Muscle of arm (tissue), 12 donors: ENCODE measurements around the gene EFEMP2. TPM values are rescaled to one million over a fixed set of nuclear protein-coding genes. Genes with fewer than 3 reads are reported as not detected.

ENCODE experiments used
- DNase-seq: peaks from one replicate; pipeline ENCODE4 v3.0.0-alpha.2; 2013
- polyA plus RNA-seq, 12 donors: library from polyadenylated mRNA; unstranded; fragments of 120-200 nt; gene quantifications; one replicate each; pipeline ENCODE4 v1.2.1, GENCODE V29; 2013; ENCODE audit not compliant: insufficient read length in 12 of 12

The EFEMP2 gene
- polyA plus RNA-seq, 12 donors = 72.0 to 155 (median 92.2) TPM; not detected in 1

DNA sequence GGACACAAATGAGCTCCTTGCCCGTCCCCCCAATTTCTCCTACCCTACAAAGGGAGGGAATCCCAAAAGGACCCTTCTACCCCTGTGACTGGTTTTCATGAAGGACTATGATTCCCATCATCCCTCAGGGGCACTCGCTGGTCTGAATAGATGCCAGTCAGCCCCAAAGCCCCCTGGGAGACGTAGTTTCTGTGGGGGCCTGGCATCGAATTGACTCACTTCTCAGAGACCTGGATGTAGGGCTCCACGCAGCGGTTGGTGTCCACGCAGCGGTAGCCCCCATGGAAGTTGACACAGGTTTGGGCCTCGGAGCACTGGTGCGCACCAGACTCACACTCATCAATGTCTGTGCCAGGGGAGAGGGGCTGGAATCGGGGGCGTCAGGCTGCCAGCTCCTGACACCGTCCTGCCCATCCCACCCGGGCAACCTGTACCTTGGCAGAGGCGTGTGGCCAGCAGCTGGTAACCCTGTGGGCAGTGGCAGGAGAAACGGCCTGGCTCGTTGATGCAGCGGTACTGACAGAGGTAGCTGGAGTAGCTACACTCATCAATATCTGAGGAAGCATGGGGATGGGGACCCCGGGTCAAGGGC, 4.4 kb downstream of the EFEMP2 start:
- DNase-seq = no peak

DNA sequence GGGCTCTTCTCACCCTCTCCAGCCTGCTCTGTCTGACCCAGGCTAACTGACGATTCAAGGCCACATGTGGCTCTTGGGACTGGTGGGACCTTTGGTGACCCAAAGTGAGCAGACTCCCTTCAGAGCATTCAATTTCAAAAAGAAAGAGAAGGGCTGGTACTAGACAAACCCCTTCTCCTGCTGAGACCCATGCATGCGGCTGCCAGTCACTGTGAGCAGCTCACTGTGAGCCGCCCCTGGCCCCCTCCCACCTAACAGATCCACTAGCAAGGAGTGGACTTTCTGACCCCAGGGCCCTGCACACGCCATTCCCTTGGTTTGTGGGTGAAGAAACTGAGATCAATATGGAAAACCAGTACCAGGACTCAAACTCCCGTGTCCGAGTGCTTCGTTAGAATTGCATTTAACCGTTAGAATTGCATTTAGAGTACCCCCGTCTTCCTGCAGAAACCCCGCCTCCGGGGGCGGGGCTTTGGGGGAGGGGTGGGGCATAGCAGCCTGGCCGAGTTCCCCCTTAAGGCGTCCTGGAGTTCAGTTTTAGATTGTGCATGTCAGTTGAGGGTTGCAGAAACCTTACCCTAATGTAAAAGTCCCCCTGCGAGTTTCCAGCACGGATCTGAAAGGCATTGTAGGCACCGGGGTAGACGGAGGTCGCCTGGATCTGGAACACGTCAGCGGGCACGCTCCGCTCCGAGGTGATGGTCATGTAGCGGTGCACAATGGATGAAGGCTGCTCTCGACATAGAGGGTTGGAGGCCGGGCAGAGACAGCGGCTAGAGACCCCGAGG, 5.1 kb downstream of the EFEMP2 start:
- DNase-seq = no peak

DNA sequence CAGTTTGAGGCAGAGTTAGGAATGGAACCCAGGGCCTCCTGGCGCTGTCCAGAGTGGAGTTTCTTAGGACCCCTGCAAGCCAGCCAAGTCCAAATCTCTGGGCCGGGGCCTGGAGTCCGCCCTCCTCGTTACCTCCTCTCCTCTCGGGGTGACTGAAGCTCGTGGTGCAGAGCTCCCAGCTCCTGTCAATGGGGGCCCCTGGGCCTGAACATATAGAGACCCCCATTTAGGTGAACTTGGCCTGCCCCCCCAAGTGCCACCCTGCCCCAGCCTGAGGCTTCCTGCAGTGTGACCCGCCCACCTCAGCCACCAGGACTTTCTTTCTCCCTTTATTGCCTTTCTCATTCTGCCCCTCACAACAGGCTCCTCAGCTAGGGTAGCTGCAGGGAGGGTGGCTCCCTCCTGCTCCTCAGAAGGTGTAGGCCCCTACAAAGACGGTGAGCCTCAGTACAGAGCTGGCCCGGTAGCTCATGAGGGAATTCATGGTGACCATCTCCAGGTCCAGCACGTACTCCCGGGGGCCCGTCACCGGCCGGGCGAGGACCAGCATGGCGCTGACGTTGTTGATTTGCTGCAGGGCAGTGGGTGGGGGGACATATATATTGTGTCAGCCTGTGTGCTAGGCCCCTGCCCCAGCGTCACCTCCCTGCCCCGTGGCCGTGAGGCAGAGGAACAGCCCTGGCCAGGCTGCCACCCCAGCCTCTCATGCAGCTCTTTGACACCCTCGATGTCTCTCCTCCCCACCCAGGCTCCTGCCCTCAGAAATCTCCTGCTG, 5.9 kb downstream of the EFEMP2 start:
- no peak for DNase-seq

DNA sequence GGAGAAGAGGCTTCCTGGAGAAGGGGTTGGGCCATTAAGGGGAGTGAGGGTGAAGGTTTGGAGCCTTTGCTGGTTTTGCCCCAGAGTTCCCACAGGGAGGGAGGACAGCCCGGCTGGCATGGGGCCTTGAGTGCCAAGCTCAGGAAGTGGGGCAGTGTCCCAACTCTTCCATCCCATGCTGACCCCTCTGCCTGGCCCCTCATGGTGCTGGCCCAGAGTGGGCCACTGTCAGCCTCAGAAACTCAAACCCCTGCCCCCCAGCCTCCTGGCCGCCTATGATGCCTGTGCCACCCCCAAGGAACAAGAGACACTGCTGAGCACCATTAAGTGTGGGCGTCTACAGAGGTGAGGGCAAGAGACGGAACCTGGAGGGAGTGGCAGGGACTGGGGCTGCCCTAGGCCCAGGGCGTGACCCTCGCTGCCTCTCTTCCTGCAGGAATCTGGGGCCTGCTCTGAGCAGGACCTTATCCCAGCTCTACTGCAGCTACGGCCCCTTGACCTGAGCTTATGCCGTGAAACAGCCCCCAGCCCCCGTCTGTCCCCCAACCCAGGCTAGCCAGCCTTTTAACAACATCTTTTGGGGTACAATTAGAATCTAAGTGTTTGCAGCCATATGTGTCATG, 6.9 kb downstream of the EFEMP2 start:
- DNase-seq = no peak

DNA sequence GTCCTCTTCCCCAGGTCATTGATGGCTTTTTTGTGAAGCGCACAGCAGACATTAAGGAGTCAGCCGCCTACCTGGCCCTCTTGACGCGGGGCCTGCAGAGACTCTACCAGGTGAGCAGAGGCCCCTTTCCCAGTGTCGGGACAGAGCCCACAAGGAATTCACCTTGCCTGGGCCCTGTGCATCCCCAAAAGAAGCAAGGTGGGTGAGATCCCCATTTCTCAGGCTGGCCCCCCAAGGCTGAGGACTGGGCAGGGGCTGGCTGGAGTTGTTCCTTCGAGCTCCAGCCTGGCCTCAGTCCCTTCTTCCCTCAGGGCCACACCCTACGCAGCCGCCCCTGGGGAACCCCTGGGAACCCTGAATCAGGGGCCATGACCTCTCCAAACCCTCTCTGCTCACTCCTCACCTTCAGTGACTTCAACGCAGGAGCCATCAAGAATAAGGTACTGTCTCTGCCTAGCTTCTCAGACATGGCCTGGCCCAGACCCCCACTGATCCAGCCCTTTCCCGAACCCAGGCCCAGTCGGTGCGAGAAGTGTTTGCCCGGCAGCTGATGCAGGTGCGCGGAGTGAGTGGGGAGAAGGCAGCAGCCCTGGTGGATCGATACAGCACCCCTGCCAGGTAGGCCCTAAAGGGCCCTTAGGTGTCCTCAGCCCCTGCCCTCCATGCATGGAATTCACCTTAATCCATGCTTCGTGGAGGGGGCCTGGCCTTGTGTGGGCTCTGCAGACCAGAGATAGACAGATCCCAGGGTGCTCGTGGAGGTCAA, 7.7 kb downstream of the EFEMP2 start:
- no peak for DNase-seq

DNA sequence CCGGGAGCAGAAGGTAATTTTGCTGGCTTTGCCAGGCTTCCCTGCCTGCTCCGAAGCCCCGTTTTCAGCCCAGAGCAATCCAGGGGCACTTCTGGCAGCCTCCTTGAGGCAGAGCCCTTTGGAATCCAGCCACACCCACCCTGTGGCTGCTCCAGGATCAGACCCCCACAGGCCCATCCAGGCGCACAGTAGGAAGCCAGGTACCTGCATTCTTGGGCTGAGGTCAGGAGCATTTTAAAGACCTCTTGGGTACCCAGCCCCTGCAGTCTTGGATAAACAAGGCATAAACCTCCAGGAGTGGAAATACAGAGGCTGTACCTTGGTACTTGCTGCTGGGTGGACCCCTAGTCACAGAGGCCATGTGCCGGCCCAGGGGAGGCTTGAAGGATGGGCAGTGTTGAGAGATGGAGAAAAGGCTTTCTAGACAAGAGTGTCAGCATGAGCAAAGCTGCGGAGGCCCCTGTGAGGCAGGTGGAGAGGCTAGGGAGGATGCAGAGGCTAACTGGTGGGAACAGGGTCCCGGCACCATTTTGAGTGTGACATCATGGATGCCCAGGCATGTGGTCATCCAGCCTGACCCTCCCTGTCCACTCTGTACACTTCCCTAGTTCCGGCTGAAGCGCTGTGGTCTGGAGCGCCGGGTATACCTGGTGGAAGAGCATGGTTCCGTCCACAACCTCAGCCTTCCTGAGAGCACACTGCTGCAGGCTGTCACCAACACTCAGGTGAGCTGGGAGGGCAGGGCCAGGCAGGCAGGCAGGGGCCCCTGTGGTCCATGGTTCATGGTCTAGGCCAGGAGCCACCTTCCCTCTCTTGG, 8.5 kb downstream of the EFEMP2 start:
- no peak for DNase-seq

DNA sequence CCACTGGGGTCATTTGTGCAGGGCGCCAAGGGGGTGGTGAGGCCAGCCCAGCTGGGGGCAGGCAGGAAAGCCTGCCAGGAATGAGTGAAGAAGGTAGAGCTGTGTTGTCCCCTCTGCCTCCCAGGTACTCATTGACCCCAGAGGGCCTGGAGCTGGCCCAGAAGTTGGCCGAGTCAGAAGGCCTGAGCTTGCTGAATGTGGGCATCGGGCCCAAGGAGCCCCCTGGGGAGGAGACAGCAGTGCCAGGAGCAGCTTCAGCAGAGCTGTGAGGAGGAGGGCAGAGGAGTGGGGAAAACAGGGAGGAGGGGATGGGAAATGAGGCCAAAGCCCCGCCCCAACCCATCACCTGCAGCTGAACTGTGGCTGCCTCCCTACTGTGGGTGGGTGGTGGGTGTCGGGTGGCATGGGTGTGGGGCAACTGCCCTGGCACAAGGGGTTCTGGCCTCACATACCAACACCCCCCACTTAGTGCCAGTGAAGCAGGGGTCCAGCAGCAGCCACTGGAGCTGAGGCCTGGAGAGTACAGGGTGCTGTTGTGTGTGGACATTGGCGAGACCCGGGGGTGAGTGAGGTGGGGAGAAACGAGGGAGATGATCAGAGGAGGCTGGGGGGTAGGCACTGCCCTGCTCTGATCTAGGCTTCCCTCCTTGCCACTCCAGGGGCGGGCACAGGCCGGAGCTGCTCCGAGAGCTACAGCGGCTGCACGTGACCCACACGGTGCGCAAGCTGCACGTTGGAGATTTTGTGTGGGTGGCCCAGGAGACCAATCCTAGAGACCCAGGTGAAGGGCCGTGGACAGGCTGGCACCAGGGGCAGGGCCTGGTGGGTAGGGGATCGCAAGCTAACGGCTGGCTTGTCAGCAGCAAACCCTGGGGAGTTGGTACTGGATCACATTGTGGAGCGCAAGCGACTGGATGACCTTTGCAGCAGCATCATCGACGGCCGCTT, 9.4 kb downstream of the EFEMP2 start:
- no peak for DNase-seq

DNA sequence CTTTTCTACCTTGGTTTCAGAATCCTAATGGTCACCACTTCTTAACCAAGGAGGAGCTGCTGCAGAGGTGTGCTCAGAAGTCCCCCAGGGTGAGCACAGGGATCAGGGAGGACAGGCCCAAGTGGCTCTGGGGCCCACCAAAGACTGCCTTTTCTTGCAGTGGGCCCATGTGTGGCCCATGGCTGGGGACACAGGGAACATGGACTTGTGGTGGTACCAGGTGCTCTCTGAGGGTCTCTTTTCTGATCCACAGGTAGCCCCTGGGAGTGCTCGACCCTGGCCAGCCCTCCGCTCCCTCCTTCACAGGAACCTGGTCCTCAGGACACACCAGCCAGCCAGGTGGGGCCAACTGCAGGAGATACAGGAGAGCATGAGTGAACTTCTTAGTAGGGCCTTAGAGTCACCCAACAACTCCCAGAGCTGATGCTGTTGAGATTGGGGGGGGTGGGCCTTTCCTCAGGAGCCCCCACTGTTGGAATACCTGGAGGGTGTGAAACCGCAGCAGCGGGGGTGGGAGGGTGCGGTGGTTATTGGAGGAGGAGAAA, 10.3 kb downstream of the EFEMP2 start:
- no peak for DNase-seq

DNA sequence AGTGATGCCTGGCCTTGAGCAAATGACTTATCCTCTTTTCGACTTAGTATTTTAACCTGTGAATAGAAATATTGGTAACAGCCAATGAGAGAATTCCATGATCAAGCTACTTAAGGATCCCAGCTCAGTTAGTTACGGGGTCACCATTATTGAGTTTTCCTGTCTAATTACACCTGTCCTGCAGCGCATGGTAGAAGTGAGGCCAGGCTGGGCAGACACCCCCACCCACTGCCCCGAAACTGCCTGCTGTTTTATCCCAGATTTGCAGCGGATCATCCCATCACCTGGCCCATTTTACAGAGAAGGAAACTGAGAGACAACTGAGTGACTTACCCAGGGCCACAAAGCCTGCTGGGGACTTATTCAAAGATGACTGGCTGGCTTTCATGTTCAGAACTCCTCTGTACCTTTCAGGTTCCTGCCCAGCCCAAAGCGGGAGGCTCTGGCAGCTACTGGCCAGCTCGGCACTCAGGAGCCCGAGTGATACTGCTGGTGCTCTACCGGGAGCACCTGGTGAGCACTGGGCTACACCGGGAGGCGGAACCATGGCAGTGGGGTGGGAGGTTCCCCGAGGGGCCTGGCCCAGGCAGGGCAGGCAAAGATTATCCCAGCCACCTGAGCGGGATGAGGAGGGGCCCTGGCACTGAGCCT, 10.9 kb downstream of the EFEMP2 start:
- DNase-seq = no peak

DNA sequence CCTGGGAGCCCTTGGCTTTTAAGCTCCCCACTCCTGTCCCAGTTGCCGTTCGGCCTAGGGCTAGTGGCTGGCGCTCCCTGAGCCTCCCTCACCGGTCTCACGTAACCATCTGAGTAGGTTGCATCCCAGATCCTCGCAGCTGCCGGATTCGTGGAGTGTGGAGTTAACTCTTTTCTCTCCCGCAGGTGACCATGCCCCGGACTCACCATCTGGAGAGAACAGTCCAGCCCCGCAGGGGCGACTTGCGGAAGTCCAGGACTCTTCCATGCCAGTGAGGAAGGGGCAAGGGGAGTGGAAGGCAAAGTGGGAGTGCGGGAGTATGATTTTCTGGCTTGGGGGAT, 11.5 kb downstream of the EFEMP2 start:
- no peak for DNase-seq

DNA sequence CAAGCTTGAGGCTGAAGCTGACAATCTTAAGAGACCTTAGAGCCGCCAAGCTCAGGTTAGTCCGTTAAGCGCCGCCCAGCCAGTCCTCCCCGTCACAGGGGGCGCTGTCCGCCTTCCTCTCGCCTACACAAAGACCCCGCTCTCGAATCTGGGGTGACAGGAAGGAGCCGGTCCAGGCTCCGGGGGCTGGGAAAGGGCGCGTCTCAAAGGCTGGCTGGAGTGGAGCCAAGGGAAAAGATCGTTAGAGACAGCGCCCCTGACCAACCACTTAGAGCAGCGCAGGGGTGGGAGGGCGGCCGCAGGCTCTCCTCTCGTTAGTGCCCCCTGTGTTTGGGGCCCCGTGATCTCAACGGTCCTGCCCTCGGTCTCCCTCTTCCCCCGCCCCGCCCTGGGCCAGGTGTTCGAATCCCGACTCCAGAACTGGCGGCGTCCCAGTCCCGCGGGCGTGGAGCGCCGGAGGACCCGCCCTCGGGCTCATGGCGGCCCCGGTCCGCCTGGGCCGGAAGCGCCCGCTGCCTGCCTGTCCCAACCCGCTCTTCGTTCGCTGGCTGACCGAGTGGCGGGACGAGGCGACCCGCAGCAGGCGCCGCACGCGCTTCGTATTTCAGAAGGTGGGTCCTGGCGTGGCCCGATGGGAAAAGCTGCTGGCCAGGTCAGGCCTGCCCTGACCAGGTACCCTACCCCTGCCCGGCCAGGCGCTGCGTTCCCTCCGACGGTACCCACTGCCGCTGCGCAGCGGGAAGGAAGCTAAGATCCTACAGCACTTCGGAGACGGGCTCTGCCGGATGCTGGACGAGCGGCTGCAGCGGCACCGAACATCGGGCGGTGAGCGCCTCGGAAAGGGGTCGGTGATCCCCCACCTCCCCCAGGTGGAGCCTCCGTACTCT, 12.1 kb downstream of the EFEMP2 start, which contains the start of gene MUS81:
Gene MUS81, plus strand, starts transcription at position 156 of the 887 bp plus-strand sequence. Its CDS starts 321 bp downstream, at position 477.
- peak; percentile 94 for DNase-seq

DNA sequence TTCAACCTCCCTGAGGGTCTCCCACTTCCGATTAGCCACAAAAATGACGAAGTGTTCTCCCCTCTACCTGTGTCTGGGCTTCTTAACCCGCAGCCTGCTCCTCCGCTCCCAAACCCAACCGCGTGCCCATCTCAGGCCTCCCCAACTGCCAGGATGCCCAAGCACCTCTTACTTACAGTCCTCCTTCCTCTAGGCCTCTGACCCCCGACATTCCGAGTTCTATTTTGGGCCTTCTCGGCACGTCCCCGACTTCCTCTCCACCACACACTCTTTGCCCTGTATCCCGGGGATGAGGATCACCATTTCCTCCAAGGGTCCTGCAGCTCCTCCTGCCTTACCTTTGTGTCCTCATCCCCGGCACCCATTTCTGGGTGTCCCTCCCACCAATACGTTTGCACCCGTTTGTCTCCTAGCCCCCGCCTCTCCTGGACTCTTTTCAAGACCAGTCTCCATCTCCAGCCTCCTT, 12.8 kb downstream of the EFEMP2 start:
- DNase-seq = no peak

DNA sequence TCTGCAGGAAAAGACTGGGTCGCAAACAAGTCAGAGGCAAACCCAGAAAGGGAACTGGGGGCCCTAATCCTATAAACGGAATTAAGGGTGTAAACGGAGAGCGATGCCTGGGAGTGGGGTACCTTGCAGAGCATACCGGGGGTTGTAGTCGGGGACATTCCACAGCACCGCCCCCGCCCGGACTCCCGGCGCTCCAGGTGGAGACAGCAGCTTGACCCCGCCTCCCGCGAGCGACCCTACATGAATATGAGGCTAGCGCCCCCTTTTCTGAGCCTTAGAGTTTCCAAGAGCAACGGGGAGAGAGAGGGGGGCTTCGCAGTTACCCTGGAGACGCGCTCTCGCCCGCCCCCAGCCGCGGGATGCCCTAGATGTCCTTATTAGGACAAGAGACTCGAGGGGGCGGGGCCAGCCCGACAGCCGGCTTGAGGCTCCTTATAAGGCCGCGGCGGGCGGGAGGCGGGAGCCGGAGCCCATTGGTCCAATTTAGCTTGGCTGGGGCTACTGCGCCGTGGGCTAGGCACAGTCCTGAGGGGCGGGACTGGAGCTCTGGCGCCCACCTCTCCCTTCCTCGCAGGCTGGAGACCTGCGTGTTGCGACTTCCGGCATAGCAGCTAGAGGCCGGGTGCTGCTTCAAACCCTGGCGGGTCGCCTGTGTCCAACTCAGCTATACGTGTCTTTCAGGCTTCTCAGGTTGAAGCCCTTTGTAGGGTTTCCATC, 13.3 kb downstream of the EFEMP2 start:
- DNase-seq = peak; percentile 95

DNA sequence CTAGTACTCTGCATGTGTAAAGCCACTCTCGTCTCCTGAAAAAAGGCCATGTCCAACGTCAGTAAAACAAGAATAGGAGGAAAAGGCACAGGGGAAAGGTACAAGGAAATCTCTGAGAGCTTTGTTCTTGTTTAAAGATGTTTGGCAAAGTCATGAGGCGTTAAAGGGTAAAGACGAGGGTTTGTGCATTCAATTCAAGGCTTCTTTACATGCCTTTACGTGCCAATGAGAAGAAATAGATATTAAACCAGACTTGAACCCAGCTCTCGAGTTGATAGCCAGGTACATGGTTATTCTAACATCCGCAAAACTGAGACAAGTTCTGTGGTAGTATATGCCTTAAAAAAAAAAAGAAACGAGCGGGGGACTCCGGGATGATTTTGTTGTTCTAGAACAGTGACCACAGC, 13.9 kb downstream of the EFEMP2 start:
- no peak for DNase-seq

DNA sequence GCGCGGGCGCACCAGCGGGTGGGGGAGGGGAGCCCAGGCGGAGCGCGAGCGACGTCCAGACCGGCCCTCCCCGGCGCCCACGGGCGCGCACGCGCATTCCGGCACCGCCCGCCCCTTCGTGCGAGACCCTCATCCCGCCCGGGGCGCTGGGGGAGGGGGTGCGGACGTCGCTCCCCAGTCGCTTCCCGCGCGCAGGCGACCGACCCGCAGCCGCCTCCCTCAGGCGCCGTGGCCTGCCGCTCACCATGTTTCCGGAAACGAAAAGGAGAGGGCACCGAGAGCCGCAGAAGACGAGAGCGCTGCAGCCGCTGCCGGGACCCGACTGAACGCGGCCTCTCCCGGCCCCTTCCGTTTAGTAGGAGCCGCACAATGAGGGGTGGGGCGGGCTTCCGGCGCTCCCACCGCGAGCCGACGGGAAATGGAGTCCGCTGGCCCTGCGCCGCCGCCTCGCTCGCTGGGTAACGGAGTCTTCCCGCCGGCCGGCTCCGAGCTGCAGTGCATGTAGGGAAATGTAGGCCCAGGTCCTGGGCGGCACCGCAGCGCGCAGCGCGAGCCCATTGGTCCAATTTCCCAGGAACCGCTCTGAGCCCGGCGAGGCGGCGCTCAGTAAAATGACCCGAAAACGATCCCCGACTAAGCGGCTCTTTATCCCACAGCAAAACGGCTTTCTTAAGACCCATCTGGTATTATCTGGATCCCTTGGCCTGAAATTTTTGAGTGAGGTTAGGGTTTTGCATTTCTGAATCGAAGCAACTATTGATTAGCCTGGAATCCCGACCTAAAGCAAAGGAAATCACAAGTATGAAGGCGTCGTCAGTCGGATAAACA, 14.5 kb downstream of the EFEMP2 start, which contains the start of gene CFL1:
Gene CFL1, minus strand, starts transcription at position 328 of the 828 bp plus-strand sequence. Its CDS starts 81 bp downstream, at position 247.
- DNase-seq = peak; percentile 98

DNA sequence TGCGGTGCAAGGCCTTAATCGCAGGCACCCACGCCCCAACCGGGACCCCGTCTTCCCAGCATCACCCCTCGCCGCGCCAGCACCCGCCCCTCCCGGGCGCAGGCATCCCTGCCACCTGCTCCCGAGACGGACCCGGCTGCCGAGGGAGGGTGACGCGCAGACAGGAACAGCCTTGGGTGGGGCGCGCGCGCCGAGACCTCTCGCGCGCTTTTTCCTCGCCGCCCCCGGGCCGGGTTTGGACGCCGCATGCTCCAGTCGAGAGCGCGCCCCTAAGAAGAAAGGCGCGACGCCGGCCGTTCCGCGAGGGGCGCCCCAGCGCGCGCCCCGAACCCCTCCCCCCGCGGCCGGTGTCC, 15.1 kb downstream of the EFEMP2 start:
- no peak for DNase-seq
